GM12874 (cell line): Measurements from ENCODE around the gene ECHS1.

Experiments used
- TF ChIP-seq, protein P1 (sequence below): IDR thresholded peaks from 2 replicates; pipeline ENCODE4 v1.5.1; 2011; ENCODE audit warnings: low read depth, mild to moderate bottlenecking, control low read depth, low read length, moderate library complexity; ENCODE audit not compliant: insufficient read depth

ECHS1 gene

GRCh38 chr10:133368153-133368552, 5.0 kb downstream of the ECHS1 start:
- TF ChIP-seq, protein P1, sequence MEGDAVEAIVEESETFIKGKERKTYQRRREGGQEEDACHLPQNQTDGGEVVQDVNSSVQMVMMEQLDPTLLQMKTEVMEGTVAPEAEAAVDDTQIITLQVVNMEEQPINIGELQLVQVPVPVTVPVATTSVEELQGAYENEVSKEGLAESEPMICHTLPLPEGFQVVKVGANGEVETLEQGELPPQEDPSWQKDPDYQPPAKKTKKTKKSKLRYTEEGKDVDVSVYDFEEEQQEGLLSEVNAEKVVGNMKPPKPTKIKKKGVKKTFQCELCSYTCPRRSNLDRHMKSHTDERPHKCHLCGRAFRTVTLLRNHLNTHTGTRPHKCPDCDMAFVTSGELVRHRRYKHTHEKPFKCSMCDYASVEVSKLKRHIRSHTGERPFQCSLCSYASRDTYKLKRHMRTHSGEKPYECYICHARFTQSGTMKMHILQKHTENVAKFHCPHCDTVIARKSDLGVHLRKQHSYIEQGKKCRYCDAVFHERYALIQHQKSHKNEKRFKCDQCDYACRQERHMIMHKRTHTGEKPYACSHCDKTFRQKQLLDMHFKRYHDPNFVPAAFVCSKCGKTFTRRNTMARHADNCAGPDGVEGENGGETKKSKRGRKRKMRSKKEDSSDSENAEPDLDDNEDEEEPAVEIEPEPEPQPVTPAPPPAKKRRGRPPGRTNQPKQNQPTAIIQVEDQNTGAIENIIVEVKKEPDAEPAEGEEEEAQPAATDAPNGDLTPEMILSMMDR = no peak

DNA sequence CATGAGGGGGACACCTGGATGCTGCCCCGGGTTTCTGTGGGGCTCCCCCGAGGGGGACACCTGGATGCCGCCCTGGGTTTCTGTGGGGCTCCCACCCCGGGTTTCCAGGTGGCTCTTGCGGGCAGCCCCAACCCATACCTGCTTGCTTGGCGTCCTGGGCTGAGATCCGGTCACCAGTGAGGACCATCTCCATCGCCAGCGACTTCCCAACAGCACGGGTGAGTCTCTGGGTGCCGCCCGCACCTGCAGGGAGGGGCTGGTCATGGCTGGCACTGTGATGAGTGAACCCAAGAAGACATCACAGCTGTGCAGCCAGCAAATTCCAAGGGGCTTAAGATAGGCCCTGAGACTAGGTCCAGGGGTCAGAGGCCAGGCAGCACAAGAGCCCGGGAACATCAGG, 6.4 kb downstream of the ECHS1 start:
- TF ChIP-seq, protein P1 = no peak

GRCh38 chr10:133366130-133366478, 7.0 kb downstream of the ECHS1 start:
- TF ChIP-seq, protein P1 = no peak

- TF ChIP-seq, protein P1 = no peak
These were observed 7.6 kb downstream of the ECHS1 start for GRCh38 chr10:133365461-133366129.

DNA sequence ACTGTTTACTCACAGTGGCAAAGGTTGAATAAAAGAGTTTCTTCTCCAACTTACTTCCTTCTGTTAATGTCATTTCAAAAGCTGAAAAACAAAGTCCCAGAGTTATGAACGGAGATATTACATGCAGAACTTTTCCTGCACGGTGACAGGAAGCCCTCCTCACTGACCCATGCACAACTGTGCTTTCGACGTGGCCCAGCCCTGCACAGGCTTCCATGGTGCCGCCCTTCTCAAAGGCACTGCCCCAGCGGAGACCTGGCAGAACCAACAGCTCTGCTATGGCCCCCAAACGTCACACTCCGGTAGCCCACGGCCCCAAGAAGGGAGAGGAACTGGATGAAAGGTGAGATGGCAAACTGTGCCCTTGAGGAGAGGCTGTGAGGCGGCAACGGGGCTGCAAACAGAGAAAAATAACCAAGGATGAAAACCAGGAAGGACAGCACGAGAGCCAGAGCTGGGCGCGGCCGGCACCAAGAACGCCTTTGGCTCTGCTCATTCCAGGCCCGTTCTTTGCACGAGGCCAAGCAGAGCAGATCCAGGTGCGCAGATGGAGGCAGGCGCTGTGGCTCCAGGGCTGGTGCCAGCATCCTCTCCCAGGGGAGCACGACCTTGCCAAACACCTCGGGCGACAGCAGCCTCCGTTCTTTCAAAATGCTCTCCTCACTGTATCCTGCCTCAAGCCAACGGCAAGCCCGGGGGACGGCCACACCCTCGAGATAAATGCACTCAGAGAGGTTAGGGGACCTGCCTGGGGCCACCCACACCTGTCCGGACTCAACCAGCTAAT, 8.3 kb downstream of the ECHS1 start:
- TF ChIP-seq, protein P1 = no peak

GRCh38 chr10:133362846-133363245, 10.3 kb downstream of the ECHS1 start:
- TF ChIP-seq, protein P1 = no peak

- TF ChIP-seq, protein P1 = no peak
These were observed 11.2 kb downstream of the ECHS1 start for GRCh38 chr10:133361773-133362441.
